HEK293 (cell line): ENCODE data around the gene TM9SF1.

ENCODE experiments used
- FEZF1 ChIP-seq: fragments of 450-650 bp; formaldehyde crosslinking; IDR thresholded peaks from 2 replicates; pipeline ENCODE4 v1.5.1; 2016; ENCODE audit warnings: missing biosample characterization, missing genetic modification characterization
- HOXA7 ChIP-seq: sonication (generic); formaldehyde crosslinking; IDR thresholded peaks from 2 replicates; pipeline ENCODE4 v1.8.1; 2022; ENCODE audit warnings: missing genetic modification reagents, borderline replicate concordance
- INSM2 ChIP-seq: fragments of 450-650 bp; formaldehyde crosslinking; IDR thresholded peaks from 2 replicates; pipeline ENCODE4 v1.5.1; 2016; ENCODE audit warnings: missing biosample characterization, missing genetic modification characterization
- KLF1 ChIP-seq: fragments of 450-650 bp; formaldehyde crosslinking; IDR thresholded peaks from 2 replicates; pipeline ENCODE4 v1.5.1; 2016; ENCODE audit warnings: missing biosample characterization, missing genetic modification characterization
- KLF16 ChIP-seq: fragments of 450-650 bp; formaldehyde crosslinking; IDR thresholded peaks from 2 replicates; pipeline ENCODE4 v1.5.1; 2017; ENCODE audit warnings: missing biosample characterization, missing genetic modification characterization
- KLF9 ChIP-seq: fragments of 450-650 bp; formaldehyde crosslinking; IDR thresholded peaks from 2 replicates; pipeline ENCODE4 v1.5.1; 2016; ENCODE audit warnings: missing biosample characterization, missing genetic modification characterization, low read depth
- RBAK ChIP-seq: fragments of 450-650 bp; formaldehyde crosslinking; IDR thresholded peaks from 2 replicates; pipeline ENCODE4 v1.5.1; 2016; ENCODE audit warnings: missing biosample characterization, missing genetic modification characterization
- REPIN1 ChIP-seq: fragments of 450-650 bp; formaldehyde crosslinking; IDR thresholded peaks from 2 replicates; pipeline ENCODE4 v1.5.1; 2017; ENCODE audit warnings: missing biosample characterization, missing genetic modification characterization, low read depth
- SP3 ChIP-seq: fragments of 450-650 bp; formaldehyde crosslinking; IDR thresholded peaks from 2 replicates; pipeline ENCODE4 v1.5.1; 2016; ENCODE audit warnings: missing biosample characterization, missing genetic modification characterization
- YY2 ChIP-seq: fragments of 450-650 bp; formaldehyde crosslinking; IDR thresholded peaks from 2 replicates; pipeline ENCODE4 v1.5.1; 2016; ENCODE audit warnings: missing biosample characterization, missing genetic modification characterization
- ZBTB17 ChIP-seq: fragments of 450-650 bp; formaldehyde crosslinking; IDR thresholded peaks from 2 replicates; pipeline ENCODE4 v1.5.1; 2016; ENCODE audit warnings: missing biosample characterization, missing genetic modification characterization
- ZFHX2 ChIP-seq: fragments of 450-650 bp; formaldehyde crosslinking; conservative IDR thresholded peaks from 2 replicates; pipeline ENCODE4 v1.5.1; 2016; ENCODE audit warnings: missing biosample characterization, missing genetic modification characterization
- ZNF433 ChIP-seq: fragments of 450-650 bp; formaldehyde crosslinking; IDR thresholded peaks from 2 replicates; pipeline ENCODE4 v1.5.1; 2016; ENCODE audit warnings: missing biosample characterization, missing genetic modification characterization, low read depth
- ZNF596 ChIP-seq: fragments of 450-650 bp; IDR thresholded peaks from 2 replicates; pipeline ENCODE4 v1.5.0; 2018; ENCODE audit warnings: missing biosample characterization, mild to moderate bottlenecking, missing genetic modification characterization, moderate library complexity
- ZNF610 ChIP-seq: fragments of 450-650 bp; formaldehyde crosslinking; IDR thresholded peaks from 2 replicates; pipeline ENCODE4 v1.5.1; 2016; ENCODE audit warnings: missing biosample characterization, missing genetic modification characterization, borderline replicate concordance
- ZNF623 ChIP-seq: fragments of 450-650 bp; formaldehyde crosslinking; IDR thresholded peaks from 2 replicates; pipeline ENCODE4 v1.5.1; 2016; ENCODE audit warnings: missing biosample characterization, missing genetic modification characterization
- ZNF624 ChIP-seq: fragments of 450-650 bp; formaldehyde crosslinking; IDR thresholded peaks from 2 replicates; pipeline ENCODE4 v1.5.1; 2017; ENCODE audit warnings: missing biosample characterization, missing genetic modification characterization
- ZNF792 ChIP-seq: fragments of 450-650 bp; formaldehyde crosslinking; IDR thresholded peaks from 2 replicates; pipeline ENCODE4 v1.5.1; 2016; ENCODE audit warnings: missing biosample characterization, missing genetic modification characterization
- ZNF843 ChIP-seq: fragments of 450-650 bp; formaldehyde crosslinking; IDR thresholded peaks from 2 replicates; pipeline ENCODE4 v1.5.1; 2016; ENCODE audit warnings: missing biosample characterization, missing genetic modification characterization
- ZSCAN5A ChIP-seq: fragments of 450-650 bp; formaldehyde crosslinking; IDR thresholded peaks from 2 replicates; pipeline ENCODE4 v1.5.1; 2016; ENCODE audit warnings: missing biosample characterization, missing genetic modification characterization
- TF ChIP-seq, protein P1 (sequence below): fragments of 450-650 bp; formaldehyde crosslinking; IDR thresholded peaks from 2 replicates; pipeline ENCODE4 v1.5.1; 2016; ENCODE audit warnings: missing biosample characterization, missing genetic modification characterization
- TF ChIP-seq, protein P2 (sequence below): fragments of 450-650 bp; formaldehyde crosslinking; conservative IDR thresholded peaks from 2 replicates; pipeline ENCODE4 v1.5.1; 2016; ENCODE audit warnings: low read depth, missing biosample characterization, missing genetic modification characterization
- TF ChIP-seq, protein P3 (sequence below): fragments of 450-650 bp; formaldehyde crosslinking; IDR thresholded peaks from 2 replicates; pipeline ENCODE4 v1.5.1; 2016; ENCODE audit warnings: missing biosample characterization, missing genetic modification characterization
- TF ChIP-seq, protein P4 (sequence below): fragments of 450-650 bp; formaldehyde crosslinking; IDR thresholded peaks from 2 replicates; pipeline ENCODE4 v1.5.1; 2016; ENCODE audit warnings: missing biosample characterization, missing genetic modification characterization
- TF ChIP-seq, protein P5 (sequence below): sonication (generic); formaldehyde crosslinking; IDR thresholded peaks from 2 replicates; pipeline ENCODE4 v1.8.1; 2022; ENCODE audit warnings: mild to moderate bottlenecking, moderate library complexity, missing genetic modification reagents

TM9SF1 gene

DNA sequence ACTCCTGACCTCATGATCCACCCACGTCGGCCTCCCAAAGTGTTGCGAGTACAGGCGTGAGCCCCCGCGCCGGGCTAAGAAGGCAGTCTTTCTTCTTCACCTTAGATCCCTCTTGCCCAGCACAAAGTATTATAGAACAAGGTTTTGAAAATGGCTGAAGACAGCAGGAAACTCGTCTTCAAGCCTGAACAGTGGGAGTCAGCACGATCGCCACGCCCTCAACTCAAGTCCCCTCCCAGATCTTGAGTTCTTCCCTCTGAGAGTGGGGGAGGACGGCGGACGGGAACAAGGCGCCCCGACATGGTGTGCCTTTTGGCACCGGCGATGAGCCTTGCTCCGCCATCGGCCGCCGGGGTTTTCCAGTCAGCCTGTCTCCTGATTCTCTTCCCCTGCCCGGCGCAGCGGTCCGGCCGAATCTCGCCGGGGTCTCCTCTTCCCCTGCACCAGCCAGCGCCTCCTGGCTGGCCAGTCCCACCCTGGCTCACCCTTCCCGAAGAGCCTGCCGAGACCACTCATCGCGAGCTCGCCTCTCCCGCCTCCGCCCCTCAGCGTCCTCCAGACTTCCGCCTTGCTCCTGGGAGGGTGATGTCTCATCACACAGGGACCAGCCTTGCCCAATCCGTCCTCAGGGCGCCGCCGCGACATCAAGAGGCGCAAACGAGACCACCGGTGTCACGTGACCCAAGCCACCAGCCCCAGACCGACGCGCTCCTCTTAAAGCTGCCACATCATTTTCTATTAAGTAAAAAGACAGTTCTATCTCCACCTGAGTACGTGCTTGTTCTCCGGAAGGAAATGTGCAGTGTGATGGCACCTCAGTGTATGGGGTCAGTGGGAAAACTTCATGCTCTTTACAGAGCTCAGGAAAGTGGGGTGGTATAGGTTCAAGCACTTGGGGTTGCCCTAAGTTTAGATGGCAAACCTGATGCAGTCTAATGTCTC, 18.0 kb upstream of the TM9SF1 start, which contains the start of gene CHMP4A (continued):
- TF ChIP-seq REPIN1 (tag by site-specific recombination) = 0 out of 2 replicates have a peak, but pooled peaks have one; percentile 82
- TF ChIP-seq RBAK (tag by site-specific recombination) = no peak
- peak; percentile 37; the same call in 1 of the 2 replicates for TF ChIP-seq ZFHX2 (tag by site-specific recombination)
- TF ChIP-seq, protein P1, sequence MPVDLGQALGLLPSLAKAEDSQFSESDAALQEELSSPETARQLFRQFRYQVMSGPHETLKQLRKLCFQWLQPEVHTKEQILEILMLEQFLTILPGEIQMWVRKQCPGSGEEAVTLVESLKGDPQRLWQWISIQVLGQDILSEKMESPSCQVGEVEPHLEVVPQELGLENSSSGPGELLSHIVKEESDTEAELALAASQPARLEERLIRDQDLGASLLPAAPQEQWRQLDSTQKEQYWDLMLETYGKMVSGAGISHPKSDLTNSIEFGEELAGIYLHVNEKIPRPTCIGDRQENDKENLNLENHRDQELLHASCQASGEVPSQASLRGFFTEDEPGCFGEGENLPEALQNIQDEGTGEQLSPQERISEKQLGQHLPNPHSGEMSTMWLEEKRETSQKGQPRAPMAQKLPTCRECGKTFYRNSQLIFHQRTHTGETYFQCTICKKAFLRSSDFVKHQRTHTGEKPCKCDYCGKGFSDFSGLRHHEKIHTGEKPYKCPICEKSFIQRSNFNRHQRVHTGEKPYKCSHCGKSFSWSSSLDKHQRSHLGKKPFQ (tag by site-specific recombination) = 0 out of 2 replicates have a peak, but pooled peaks have one; percentile 44
- TF ChIP-seq, protein P2, sequence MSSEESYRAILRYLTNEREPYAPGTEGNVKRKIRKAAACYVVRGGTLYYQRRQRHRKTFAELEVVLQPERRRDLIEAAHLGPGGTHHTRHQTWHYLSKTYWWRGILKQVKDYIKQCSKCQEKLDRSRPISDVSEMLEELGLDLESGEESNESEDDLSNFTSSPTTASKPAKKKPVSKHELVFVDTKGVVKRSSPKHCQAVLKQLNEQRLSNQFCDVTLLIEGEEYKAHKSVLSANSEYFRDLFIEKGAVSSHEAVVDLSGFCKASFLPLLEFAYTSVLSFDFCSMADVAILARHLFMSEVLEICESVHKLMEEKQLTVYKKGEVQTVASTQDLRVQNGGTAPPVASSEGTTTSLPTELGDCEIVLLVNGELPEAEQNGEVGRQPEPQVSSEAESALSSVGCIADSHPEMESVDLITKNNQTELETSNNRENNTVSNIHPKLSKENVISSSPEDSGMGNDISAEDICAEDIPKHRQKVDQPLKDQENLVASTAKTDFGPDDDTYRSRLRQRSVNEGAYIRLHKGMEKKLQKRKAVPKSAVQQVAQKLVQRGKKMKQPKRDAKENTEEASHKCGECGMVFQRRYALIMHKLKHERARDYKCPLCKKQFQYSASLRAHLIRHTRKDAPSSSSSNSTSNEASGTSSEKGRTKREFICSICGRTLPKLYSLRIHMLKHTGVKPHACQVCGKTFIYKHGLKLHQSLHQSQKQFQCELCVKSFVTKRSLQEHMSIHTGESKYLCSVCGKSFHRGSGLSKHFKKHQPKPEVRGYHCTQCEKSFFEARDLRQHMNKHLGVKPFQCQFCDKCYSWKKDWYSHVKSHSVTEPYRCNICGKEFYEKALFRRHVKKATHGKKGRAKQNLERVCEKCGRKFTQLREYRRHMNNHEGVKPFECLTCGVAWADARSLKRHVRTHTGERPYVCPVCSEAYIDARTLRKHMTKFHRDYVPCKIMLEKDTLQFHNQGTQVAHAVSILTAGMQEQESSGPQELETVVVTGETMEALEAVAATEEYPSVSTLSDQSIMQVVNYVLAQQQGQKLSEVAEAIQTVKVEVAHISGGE (tag by site-specific recombination) = peak; percentile 59
- TF ChIP-seq, protein P3, sequence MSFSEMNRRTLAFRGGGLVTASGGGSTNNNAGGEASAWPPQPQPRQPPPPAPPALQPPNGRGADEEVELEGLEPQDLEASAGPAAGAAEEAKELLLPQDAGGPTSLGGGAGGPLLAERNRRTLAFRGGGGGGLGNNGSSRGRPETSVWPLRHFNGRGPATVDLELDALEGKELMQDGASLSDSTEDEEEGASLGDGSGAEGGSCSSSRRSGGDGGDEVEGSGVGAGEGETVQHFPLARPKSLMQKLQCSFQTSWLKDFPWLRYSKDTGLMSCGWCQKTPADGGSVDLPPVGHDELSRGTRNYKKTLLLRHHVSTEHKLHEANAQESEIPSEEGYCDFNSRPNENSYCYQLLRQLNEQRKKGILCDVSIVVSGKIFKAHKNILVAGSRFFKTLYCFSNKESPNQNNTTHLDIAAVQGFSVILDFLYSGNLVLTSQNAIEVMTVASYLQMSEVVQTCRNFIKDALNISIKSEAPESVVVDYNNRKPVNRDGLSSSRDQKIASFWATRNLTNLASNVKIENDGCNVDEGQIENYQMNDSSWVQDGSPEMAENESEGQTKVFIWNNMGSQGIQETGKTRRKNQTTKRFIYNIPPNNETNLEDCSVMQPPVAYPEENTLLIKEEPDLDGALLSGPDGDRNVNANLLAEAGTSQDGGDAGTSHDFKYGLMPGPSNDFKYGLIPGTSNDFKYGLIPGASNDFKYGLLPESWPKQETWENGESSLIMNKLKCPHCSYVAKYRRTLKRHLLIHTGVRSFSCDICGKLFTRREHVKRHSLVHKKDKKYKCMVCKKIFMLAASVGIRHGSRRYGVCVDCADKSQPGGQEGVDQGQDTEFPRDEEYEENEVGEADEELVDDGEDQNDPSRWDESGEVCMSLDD = peak; percentile 62
- peak; percentile 38; the same call in 1 of the 2 replicates for TF ChIP-seq YY2 (tag by site-specific recombination)
- TF ChIP-seq SP3 (tag by site-specific recombination) = peak; percentile 88
- TF ChIP-seq, protein P4, sequence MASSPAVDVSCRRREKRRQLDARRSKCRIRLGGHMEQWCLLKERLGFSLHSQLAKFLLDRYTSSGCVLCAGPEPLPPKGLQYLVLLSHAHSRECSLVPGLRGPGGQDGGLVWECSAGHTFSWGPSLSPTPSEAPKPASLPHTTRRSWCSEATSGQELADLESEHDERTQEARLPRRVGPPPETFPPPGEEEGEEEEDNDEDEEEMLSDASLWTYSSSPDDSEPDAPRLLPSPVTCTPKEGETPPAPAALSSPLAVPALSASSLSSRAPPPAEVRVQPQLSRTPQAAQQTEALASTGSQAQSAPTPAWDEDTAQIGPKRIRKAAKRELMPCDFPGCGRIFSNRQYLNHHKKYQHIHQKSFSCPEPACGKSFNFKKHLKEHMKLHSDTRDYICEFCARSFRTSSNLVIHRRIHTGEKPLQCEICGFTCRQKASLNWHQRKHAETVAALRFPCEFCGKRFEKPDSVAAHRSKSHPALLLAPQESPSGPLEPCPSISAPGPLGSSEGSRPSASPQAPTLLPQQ (tag by site-specific recombination) = peak; percentile 85
- TF ChIP-seq ZNF623 (tag by site-specific recombination) = no peak
- peak; percentile 82; the same call in 1 of the 2 replicates for TF ChIP-seq ZSCAN5A (tag by site-specific recombination)
- peak; percentile 83 for TF ChIP-seq KLF16 (tag by site-specific recombination)
- no peak for TF ChIP-seq ZNF596 (tag by site-specific recombination)
- TF ChIP-seq ZNF624 (tag by site-specific recombination) = no peak
- TF ChIP-seq ZNF843 (tag by site-specific recombination) = peak; percentile 55; the same call in 1 of the 2 replicates
- TF ChIP-seq ZNF792 (tag by site-specific recombination) = no peak
- TF ChIP-seq HOXA7 (CRISPR knock-in tag) = no peak
- TF ChIP-seq KLF1 (tag by site-specific recombination) = peak; percentile 90
- peak; percentile 97 for TF ChIP-seq ZBTB17 (tag by site-specific recombination)
- TF ChIP-seq ZNF433 (tag by site-specific recombination) = no peak
- TF ChIP-seq ZNF610 (tag by site-specific recombination) = 0 out of 2 replicates have a peak, but pooled peaks have one; percentile 14
- peak; percentile 66; the same call in 1 of the 2 replicates for TF ChIP-seq KLF9 (tag by site-specific recombination)
- TF ChIP-seq, protein P5, sequence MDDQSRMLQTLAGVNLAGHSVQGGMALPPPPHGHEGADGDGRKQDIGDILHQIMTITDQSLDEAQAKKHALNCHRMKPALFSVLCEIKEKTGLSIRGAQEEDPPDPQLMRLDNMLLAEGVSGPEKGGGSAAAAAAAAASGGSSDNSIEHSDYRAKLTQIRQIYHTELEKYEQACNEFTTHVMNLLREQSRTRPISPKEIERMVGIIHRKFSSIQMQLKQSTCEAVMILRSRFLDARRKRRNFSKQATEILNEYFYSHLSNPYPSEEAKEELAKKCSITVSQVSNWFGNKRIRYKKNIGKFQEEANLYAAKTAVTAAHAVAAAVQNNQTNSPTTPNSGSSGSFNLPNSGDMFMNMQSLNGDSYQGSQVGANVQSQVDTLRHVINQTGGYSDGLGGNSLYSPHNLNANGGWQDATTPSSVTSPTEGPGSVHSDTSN (CRISPR knock-in tag) = 0 out of 2 replicates have a peak, but pooled peaks have one; percentile 45
- TF ChIP-seq FEZF1 (tag by site-specific recombination) = no peak
- TF ChIP-seq INSM2 (tag by site-specific recombination) = peak; percentile 26; the same call in 1 of the 2 replicates
